Erythroblast (primary cell): Measurements from ENCODE around the gene CLSTN2.

Source experiments
- DNase-seq, 2 experiments: peaks; one replicate each; lab custom pipeline; 2025; lab: John Stamatoyannopoulos, UW
- GATA1 ChIP-seq: IDR thresholded peaks from 2 replicates; pipeline ENCODE4 v1.6.1; 2011; ENCODE audit warnings: low read depth, mild to moderate bottlenecking, control low read depth, low read length, moderate library complexity
- POLR2A ChIP-seq: IDR thresholded peaks from 2 replicates; pipeline ENCODE4 v1.6.1; 2011; ENCODE audit warnings: mild to moderate bottlenecking, low read length

CLSTN2 gene

GRCh38 chr3:140276703-140277102, 341.7 kb downstream of the CLSTN2 start:
- peak; percentile 2 to 11 for DNase-seq

DNA sequence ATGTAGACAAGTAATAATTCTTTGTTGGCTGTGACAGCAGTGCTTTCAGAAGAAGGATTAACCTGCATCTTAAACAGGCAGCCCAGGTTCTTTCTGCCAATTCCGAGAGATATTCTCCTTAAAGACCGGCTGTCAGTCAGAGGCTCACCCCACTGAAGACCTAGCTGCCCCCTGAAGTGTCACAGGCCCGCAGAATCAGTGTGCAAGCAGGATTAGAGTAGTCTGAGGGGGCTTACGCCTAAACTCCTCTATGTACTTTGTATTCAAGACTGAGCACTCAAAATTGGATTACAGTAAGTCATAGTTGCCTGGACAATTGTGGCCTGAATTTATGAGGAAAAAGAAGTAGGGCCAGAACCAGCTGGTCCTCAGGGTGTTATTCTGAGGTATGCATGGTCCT, 342.9 kb downstream of the CLSTN2 start:
- TF ChIP-seq GATA1 (no peak), POLR2A (no peak)
- no peak for DNase-seq

More at GRCh38 chr3:140276703-140277102, 341.7 kb downstream of the CLSTN2 start:
- TF ChIP-seq POLR2A (no peak), GATA1 (no peak)

DNA sequence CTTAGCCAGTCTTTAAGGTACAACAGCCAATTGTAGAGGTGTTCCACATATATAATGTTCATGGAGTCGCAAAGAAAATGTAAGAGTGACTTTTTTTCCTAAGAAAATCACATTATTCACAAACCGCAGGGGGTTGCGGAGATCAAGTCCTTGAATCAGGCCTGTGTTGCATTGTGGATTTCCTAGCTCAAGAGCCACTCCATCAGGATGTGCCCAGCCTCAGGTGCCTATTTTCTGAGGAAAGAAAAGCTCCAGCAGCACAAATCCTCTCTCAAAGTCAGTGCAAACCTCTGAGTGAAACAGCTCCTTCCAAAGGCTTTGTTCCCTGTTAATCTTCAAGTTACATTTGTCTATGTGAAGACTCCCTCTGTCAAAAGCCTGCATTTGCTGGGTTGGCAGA, 349.4 kb downstream of the CLSTN2 start:
- TF ChIP-seq POLR2A (no peak), GATA1 (no peak)
- DNase-seq = no peak

- no peak for DNase-seq
- TF ChIP-seq GATA1 (no peak), POLR2A (no peak)
Measured at GRCh38 chr3:140285380-140285779, 350.4 kb downstream of the CLSTN2 start.

DNA sequence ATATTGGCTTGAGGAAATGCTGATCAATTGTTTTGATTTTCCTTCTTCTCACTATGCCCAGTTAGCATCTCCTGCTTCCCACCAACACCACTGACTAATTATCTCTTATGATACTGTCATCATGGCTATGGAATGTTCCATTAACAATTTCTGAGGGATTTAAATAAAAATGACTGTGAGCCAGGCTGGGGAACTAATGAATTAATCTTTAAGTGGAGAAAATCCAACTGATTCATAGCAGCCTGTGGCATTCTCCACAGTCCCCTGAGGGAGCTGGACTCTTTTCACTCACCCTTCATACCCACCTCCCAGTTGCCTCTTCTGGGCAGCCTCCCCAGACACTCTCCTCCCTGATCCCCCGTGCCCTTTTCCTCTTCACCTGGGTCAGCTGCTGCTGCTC, 353.6 kb downstream of the CLSTN2 start:
- no peak for DNase-seq
- TF ChIP-seq GATA1 = no peak
- TF ChIP-seq POLR2A = no peak

GRCh38 chr3:140290105-140290504, 355.1 kb downstream of the CLSTN2 start:
- no peak for DNase-seq
- TF ChIP-seq GATA1 (no peak), POLR2A (no peak)

DNA sequence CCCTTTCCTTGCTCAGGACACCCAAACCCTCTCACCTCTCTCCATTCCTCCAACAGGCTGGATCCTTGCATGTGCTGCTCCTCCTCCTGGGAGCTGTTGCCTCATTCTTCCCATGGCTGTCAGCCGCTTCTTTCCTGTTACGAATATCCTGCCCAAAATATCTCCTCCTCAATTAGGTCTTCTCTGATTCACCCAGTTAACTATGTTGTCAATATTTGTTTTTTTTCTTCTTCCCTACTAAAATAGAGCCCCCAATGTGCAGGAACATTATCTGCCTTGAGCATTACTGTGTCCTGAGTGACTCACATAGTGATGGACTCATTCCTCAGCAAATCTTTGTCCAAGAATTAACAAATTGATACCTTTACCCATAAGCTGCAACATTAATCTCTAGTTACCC, 357.2 kb downstream of the CLSTN2 start:
- TF ChIP-seq POLR2A = no peak
- TF ChIP-seq GATA1 = no peak
- no peak for DNase-seq

GRCh38 chr3:140292684-140293083, 357.7 kb downstream of the CLSTN2 start:
- DNase-seq = no peak

GRCh38 chr3:140294058-140294457, 359.1 kb downstream of the CLSTN2 start:
- TF ChIP-seq POLR2A = no peak
- no peak for TF ChIP-seq GATA1
- no peak for DNase-seq

More at GRCh38 chr3:140292684-140293083, 357.7 kb downstream of the CLSTN2 start:
- TF ChIP-seq POLR2A (no peak), GATA1 (no peak)

GRCh38 chr3:140296796-140297352, 361.9 kb downstream of the CLSTN2 start:
- no peak for TF ChIP-seq GATA1
- no peak for TF ChIP-seq POLR2A
- no peak for DNase-seq

GRCh38 chr3:140298043-140298442, 363.1 kb downstream of the CLSTN2 start:
- DNase-seq = no peak
- no peak for TF ChIP-seq POLR2A
- no peak for TF ChIP-seq GATA1

GRCh38 chr3:140298569-140299070, 363.6 kb downstream of the CLSTN2 start:
- DNase-seq = no peak
- TF ChIP-seq POLR2A = no peak
- TF ChIP-seq GATA1 = no peak

DNA sequence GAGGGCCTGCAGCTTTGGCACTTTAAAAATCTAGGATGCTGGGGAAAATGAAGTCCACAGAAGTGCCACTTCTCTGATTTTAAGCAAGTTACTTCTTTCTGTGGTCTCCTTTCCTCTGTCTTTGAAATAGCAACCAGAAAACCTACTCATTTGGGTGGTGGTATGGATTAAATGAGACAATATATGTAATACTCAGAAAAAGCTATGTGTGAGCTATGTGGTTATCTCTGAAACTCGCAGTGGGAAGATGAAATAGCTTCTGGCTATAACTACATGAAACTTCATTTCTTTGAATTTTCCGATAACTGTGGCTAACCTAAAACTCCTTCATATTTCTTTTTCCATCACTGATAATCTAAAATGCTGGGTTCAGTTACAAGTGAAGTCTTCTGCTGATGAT, 368.9 kb downstream of the CLSTN2 start:
- no peak for DNase-seq
- TF ChIP-seq GATA1 = no peak
- no peak for TF ChIP-seq POLR2A

DNA sequence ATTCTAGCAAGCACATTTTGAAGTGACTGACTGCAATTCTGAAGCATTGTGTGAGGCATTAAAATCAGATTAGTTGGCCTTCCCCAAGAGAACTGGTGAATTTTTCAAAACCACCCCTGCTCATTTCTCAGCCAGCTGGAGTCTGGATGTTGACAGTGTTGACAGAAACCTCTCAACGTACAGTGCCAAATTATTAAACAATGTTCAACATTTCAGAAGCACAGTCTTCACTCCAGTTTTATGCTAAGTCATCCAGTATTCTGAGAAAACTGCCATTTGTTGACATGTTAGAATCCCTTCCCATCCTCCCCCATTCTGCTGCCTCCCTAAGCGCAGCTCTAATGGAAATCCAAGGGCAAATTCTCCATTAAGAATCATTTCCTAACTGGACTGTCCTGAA, 373.6 kb downstream of the CLSTN2 start:
- DNase-seq = no peak
- TF ChIP-seq POLR2A = no peak
- no peak for TF ChIP-seq GATA1

GRCh38 chr3:140311428-140311827, 376.4 kb downstream of the CLSTN2 start:
- TF ChIP-seq POLR2A (no peak), GATA1 (no peak)
- no peak for DNase-seq
